ENCODE results near the gene TWNK. TPM values are rescaled to one million over a fixed set of nuclear protein-coding genes. Genes with fewer than 3 reads are reported as not detected.

TWNK gene
- total RNA-seq, result 10 to 100 TPM; 13.6 to 34.2 TPM

DNA sequence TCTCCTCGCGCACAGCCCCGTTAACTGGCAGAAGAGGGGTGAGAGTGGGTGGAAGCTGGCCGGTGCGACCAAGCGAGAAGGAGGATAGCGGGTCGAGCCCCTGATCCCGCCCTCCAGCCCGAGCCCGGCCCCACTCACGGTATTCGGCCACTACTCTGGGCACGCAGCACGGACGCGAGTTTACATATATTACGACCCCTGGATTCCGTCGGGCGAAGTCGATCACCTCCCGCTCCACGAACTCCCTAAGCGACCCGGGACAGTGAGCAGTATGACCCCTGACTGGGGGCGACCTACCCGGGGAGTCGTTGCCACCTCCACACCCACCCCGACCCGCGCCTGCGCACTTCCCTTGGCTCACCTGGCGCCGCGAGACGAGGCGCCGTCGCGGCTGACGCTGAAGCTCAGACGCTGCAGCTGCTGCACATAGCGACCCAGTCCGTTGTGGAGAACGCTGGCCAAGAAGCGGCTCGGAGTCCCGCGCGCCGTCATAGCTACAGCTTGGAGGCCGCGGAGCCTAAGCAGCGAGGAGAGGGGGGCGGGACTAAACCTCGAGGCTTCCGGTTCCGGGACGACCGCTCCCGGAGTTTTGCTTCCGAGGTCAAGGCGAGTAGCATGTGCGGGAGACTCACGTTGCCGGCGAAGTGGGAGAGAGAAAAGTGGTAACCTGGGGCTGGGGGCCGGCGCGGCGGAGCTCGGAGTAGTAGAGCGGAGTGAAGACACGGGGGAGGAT, at the start of gene TWNK, which contains the start of gene MRPL43:
Gene TWNK (plus strand): TSS at position 592 of the 733 bp plus-strand sequence. CDS start 668 bp downstream, outside the sequence.
Gene MRPL43 (minus strand): TSS at position 546 of the 733 bp plus-strand sequence. CDS start 54 bp downstream, at position 492.
- DNase-seq (ENCODE audit: low spot score) (peak; percentile 86), ATAC-seq (peak; percentile 94 to 96)
- peaks cover 19 to 27% of the 10 kb centered on the region in 2 donors for H3K4me1 Mint-ChIP-seq (ENCODE audit: low read depth in 2 of 2)
- peaks cover 19% of the 10 kb centered on the region for H3K36me3 Mint-ChIP-seq
- peak within 1 kb of the TSS; percentile 96 for H3K4me3 Mint-ChIP-seq
- H3K27me3 Mint-ChIP-seq, result no peaks in the 10 kb centered on the region
- H3K27ac Mint-ChIP-seq, result peak within 1 kb of the TSS; percentile 83 to 87
- no peaks in the 10 kb centered on the region for H3K9me3 Mint-ChIP-seq

DNA sequence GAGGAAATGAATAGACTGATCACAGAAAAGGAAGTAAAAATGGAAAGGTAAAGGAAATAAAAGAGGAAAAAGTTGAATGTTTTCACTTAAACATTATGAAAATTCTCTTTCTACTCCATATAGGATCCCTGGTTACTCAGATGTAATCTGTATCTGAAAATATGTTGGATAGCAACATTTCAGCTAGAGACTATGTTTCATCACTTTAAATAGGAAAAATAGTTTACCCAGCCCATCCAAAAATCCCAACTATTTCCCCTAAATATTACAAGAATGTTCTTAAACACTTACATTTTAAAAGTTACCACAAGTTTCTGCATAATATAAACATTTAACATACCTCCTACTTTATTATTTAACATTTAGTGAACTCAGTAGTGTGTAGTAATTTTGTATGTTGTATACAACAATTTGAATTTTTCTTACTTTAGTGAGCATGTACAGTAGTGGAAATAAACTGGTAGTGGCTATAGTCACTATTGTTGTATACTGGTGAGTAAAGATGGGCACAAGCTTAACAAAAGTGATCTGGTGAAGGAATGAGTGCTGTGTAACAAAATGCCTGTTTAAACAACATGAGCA, 47.5 kb upstream of the TWNK start:
- H3K9me3 Mint-ChIP-seq, result no peaks in the 10 kb centered on the region
- no peak overlapping the region for H3K4me3 Mint-ChIP-seq
- ATAC-seq (no peak), DNase-seq (ENCODE audit: low spot score) (no peak)
- no peaks in the 10 kb centered on the region for H3K27me3 Mint-ChIP-seq
- H3K4me1 Mint-ChIP-seq (ENCODE audit: low read depth in 2 of 2), result no peaks in the 10 kb centered on the region
- H3K36me3 Mint-ChIP-seq, result peaks cover 15% of the 10 kb centered on the region
- H3K27ac Mint-ChIP-seq, result no peak overlapping the region

DNA sequence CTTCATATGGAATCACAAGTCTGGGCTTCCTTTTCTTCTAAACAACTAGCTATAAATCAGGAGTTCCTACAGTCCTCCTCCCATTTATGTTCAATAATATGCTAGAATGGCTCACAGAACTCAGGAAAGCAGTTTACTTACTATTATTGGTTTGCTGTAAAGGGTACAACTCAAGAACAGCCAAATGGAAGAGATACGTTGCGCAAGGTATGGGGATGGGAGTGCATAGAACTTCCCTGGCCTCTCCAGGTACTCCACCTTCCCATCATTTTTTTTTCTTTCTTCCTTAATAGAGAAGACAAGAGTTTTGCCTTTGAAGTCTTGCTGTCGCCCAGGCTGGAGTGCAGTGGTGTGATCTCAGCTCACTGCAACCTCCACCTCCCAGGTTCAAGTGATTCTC, 45.1 kb upstream of the TWNK start:
- H3K36me3 Mint-ChIP-seq, result peaks cover 19% of the 10 kb centered on the region

DNA sequence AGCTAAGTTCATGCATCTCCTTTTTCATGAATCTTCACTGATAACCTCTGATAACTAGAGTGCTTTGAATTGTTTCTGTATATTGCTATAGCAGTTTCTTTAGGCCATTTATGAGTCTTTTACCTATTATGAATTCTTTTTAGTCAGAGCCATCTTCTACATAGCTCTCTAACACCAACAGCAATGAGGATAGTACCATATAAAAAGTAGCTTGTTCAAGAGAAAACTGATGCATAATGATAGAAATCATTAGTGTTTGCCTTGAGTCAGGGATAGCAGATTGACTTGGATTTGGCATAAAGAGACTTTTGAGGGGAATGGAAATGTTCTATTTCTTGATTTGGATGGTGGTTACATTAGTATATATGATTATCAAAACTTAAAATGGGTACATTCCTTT, 43.8 kb upstream of the TWNK start:
- H3K9me3 Mint-ChIP-seq, result no peaks in the 10 kb centered on the region
- ATAC-seq, result no peak
- no peaks in the 10 kb centered on the region for H3K27me3 Mint-ChIP-seq
- H3K4me3 Mint-ChIP-seq, result no peak overlapping the region
- no peak for DNase-seq (ENCODE audit: low spot score)
- no peaks in the 10 kb centered on the region for H3K4me1 Mint-ChIP-seq (ENCODE audit: low read depth in 2 of 2)
- peak overlapping the region; percentile 41 to 51 for H3K27ac Mint-ChIP-seq
- H3K36me3 Mint-ChIP-seq, result peaks cover 19% of the 10 kb centered on the region

More for the DNA sequence above, 45.1 kb upstream of the TWNK start:
- Mint-ChIP-seq H3K27me3 (no peaks in the 10 kb centered on the region), H3K4me1 (ENCODE audit: low read depth in 2 of 2) (no peaks in the 10 kb centered on the region), H3K27ac (no peak overlapping the region), H3K4me3 (no peak overlapping the region), H3K9me3 (no peaks in the 10 kb centered on the region)
- DNase-seq (ENCODE audit: low spot score), result no peak
- no peak for ATAC-seq

DNA sequence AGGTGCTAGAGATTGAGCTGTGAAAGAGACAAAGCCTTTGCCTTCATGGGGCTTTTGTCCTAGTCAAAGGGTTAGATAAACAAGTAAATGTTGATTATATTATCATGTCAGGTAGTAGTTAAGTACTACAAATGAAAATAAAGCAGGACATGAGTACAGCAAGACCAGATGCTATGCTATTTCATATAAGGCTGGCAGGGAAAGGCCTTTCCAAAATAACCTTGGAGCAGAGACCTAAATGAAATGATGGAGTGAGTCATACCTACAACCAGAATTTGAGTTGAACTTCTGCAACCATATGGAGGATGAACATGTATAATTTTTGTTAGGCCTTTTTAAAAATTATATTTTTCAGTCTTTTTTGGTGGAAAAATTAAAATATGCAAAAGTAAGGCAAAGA, 41.6 kb upstream of the TWNK start:
- H3K4me3 Mint-ChIP-seq, result no peak overlapping the region
- H3K27ac Mint-ChIP-seq, result no peak overlapping the region
- H3K4me1 Mint-ChIP-seq (ENCODE audit: low read depth in 2 of 2), result no peaks in the 10 kb centered on the region
- ATAC-seq, result no peak
- H3K27me3 Mint-ChIP-seq, result no peaks in the 10 kb centered on the region
- H3K36me3 Mint-ChIP-seq, result peaks cover 13% of the 10 kb centered on the region
- DNase-seq (ENCODE audit: low spot score), result no peak
- H3K9me3 Mint-ChIP-seq, result no peaks in the 10 kb centered on the region

DNA sequence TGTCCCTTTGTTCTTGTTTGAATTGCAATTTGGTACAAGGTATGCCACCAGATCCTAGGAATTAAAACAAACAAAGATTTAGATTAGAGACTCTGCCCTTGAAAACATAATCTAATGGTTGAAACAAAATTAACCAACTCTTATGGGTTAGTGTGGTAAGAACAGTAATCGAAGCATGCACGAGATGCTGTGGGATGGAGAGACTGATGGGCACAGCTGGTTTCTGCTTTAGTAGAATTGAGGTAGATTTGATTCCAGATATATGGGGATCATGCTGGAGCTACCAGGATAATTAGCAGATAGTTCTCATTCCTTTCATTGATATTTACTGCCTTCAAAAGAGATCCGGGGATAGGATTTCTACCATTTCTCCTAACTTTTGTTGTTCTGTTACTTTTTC, 38.4 kb upstream of the TWNK start:
- ATAC-seq, result no peak
- no peak overlapping the region for H3K27ac Mint-ChIP-seq
- DNase-seq (ENCODE audit: low spot score), result no peak
- H3K36me3 Mint-ChIP-seq, result peaks cover 9% of the 10 kb centered on the region
- H3K27me3 Mint-ChIP-seq, result no peaks in the 10 kb centered on the region
- H3K9me3 Mint-ChIP-seq, result no peaks in the 10 kb centered on the region
- no peak overlapping the region for H3K4me3 Mint-ChIP-seq
- H3K4me1 Mint-ChIP-seq (ENCODE audit: low read depth in 2 of 2), result no peaks in the 10 kb centered on the region

DNA sequence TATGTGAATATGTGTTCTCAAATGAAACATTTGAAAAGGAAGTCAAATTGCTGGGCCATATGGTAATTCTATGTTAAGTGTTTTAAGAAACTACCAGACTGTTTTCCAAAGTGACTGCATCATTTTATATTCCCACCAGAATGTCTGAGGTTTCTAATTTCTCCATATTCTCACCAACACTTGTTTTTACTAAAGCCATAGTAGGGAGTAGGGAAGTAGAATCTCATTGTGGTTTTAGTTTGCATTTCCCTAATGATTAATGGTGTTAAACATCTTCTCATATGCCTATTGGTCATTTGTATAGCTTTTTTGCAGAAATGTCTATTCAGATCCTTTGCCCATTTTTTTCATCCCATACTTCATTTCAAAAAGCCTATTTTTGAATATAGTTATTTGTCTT, 27.1 kb upstream of the TWNK start:
- H3K9me3 Mint-ChIP-seq, result no peaks in the 10 kb centered on the region
- H3K27ac Mint-ChIP-seq, result no peak overlapping the region
- DNase-seq (ENCODE audit: low spot score) (no peak), ATAC-seq (no peak)
- no peaks in the 10 kb centered on the region for H3K4me1 Mint-ChIP-seq (ENCODE audit: low read depth in 2 of 2)
- H3K4me3 Mint-ChIP-seq, result no peak overlapping the region
- H3K27me3 Mint-ChIP-seq, result no peaks in the 10 kb centered on the region
- H3K36me3 Mint-ChIP-seq, result peaks cover 19% of the 10 kb centered on the region

DNA sequence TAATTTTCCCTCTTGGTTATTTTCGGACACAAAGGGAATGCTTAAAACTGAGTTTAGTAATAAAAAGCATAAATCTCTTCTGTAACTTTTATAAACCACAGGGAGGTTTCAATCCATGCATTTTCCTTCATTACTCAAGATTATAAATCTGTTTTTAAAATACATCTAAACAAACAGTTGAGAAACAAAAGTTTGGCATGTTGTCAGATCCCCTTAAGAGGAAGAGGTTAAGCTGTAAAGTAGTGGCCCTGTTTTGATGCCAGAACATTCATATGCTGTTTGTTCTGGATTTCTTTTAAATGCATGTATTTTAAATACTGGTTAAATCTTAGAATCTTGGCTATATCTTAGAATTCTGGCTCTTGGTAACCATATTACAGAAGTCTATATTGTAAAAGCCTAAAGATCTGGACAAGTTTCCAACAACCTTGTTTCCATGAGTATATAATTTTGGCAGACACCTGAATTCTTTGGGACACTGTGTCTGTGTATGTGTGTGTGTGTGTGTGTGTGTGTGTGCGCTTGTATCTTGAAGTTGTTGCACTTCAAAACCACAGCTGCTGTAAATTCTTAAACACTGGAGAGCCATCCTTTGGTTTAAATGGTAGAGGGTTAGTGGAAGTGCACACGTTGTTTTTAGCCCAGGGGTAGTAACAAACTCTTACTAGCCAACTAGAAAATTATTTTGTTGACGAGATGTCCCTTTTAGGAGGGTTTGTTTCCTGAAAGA, 24.8 kb upstream of the TWNK start:
- ATAC-seq (no peak), DNase-seq (ENCODE audit: low spot score) (no peak)
- Mint-ChIP-seq H3K4me1 (ENCODE audit: low read depth in 2 of 2) (no peaks in the 10 kb centered on the region), H3K27ac (no peak overlapping the region), H3K36me3 (peaks cover 19% of the 10 kb centered on the region), H3K27me3 (no peaks in the 10 kb centered on the region), H3K9me3 (no peaks in the 10 kb centered on the region), H3K4me3 (no peak overlapping the region)

DNA sequence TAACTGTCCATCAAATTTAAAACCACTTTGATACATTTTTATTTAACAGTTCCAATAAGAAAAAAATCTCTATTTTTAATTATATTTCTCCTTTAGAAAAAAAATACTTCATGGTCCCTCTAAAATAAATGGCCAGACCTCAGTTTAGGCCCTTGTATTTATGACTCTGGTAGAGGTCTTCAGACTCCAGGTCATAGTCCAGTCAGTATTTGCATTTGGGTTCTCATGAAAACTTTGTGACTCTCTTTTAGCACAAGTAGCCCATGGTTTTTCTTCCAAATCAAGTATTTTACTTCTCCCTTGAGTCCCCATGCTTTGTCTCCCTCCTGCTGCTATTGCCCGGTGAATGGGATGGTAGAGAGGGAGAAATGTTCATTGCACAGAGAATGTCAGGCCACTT, 23.5 kb upstream of the TWNK start:
- no peaks in the 10 kb centered on the region for H3K9me3 Mint-ChIP-seq
- H3K36me3 Mint-ChIP-seq, result peaks cover 15% of the 10 kb centered on the region
- ATAC-seq, result no peak

DNA sequence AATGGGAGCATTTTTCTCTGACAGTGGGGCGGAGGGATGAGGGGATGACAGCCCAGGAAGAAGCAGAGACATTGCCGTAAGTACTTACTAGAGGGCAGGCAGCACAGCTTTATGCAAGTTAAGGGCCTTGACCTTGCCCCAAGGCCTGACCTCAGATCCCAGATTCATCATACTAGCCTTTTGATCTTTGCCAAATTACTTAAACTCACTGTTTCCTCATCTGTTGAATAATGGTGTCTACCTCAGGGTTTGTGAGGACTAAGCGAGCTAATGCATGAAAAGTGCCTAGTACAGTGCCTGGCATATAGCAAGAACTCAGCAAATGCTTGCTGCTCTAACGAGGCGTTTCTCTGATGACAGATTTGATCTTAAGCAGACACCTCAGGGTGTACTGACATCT, 21.5 kb upstream of the TWNK start:
- no peaks in the 10 kb centered on the region for H3K9me3 Mint-ChIP-seq
- peak overlapping the region in 1 of 2 donors; percentile 18 for H3K27ac Mint-ChIP-seq
- no peak overlapping the region for H3K4me3 Mint-ChIP-seq
- H3K4me1 Mint-ChIP-seq (ENCODE audit: low read depth in 2 of 2), result peaks cover 7 to 12% of the 10 kb centered on the region in 2 donors
- no peak for DNase-seq (ENCODE audit: low spot score)
- no peaks in the 10 kb centered on the region for H3K36me3 Mint-ChIP-seq
- no peak for ATAC-seq
- H3K27me3 Mint-ChIP-seq, result no peaks in the 10 kb centered on the region

More for the DNA sequence above, 23.5 kb upstream of the TWNK start:
- no peak for DNase-seq (ENCODE audit: low spot score)
- no peaks in the 10 kb centered on the region for H3K27me3 Mint-ChIP-seq
- H3K4me1 Mint-ChIP-seq (ENCODE audit: low read depth in 2 of 2), result peaks cover 6 to 7% of the 10 kb centered on the region in 2 donors
- no peak overlapping the region for H3K27ac Mint-ChIP-seq
- H3K4me3 Mint-ChIP-seq, result no peak overlapping the region

DNA sequence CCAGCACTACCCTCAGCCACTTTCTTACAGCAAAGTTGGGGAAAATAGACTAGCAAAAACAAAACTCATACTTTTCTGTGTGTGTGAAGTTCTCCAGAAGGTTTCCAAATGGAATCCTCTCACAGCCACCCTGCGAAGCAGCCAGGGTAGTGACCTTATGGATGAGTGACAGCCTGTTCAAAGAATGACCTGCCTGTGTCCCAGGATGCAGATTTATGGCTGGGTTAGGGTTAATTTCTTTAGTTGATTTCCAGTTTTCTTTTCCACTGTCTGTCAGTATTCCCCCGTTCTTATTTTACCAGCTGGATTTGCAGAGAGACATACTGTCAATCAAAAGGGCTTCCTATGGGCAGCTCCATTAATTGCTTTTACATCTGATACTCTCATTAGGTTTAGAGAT, 20.5 kb upstream of the TWNK start:
- no peaks in the 10 kb centered on the region for H3K9me3 Mint-ChIP-seq
- ATAC-seq, result no peak

DNA sequence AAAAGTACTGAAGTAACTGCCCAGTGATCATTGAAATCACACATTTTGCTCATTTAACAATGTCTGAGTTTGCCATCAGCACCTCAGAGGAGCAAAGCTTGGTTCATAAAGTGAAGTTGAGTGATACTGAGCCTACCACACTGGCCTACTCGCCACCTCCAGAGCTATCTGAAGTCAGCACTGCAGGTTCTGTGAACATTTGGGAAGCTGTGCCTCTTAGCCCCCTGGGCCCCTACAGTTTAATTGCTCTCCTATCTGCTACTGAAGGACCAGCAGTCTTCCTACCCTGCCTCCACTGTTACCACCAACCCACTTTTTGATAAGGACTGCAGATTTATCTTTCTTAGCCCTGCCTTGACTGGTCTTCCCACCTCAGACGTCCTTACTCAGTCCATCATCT, 20.0 kb upstream of the TWNK start:
- ATAC-seq, result no peak
- no peak for DNase-seq (ENCODE audit: low spot score)
- Mint-ChIP-seq H3K27ac (no peak overlapping the region), H3K9me3 (no peaks in the 10 kb centered on the region), H3K27me3 (no peaks in the 10 kb centered on the region), H3K4me1 (ENCODE audit: low read depth in 2 of 2) (peaks cover 7 to 13% of the 10 kb centered on the region in 2 donors), H3K36me3 (no peaks in the 10 kb centered on the region), H3K4me3 (no peak overlapping the region)

More for the DNA sequence above, 20.5 kb upstream of the TWNK start:
- no peak overlapping the region for H3K4me3 Mint-ChIP-seq
- no peak for DNase-seq (ENCODE audit: low spot score)
- no peak overlapping the region for H3K27ac Mint-ChIP-seq
- no peaks in the 10 kb centered on the region for H3K27me3 Mint-ChIP-seq
- H3K4me1 Mint-ChIP-seq (ENCODE audit: low read depth in 2 of 2), result peaks cover 7 to 13% of the 10 kb centered on the region in 2 donors
- no peaks in the 10 kb centered on the region for H3K36me3 Mint-ChIP-seq

DNA sequence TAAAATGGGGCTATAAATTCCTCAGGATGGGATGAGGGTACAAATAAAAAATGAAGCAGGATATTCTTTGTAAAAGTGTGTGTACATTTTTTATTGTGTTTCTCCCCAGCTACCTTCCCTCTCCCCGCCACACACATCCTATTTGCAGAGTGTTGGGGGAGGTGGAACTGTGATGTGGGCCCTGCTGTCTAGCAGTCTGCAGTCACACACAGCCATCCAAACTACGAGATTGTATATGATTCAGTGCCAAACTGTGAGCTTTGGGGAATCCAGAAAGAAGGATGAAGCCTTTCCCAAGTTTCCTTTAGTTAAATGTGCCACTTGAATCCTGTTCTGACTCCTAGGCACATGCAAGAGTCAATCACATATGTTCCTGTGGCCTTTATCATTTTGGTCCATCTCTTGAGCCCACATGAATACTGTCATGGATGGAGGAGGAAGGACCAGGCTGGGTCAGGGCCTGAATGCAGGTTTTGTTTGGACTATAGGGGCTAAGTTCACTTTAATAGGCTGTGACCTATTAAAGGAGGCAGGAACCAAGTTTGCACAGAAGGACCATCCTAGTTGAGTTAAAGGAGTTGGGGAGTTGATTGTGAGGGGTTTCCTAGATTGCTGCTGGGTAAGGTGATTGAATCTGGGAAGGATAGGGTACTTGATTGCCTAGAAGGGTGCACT, 19.1 kb upstream of the TWNK start:
- Mint-ChIP-seq H3K4me3 (peak overlapping the region; percentile 49), H3K27me3 (no peaks in the 10 kb centered on the region), H3K27ac (peak overlapping the region in 1 of 2 donors; percentile 9), H3K4me1 (ENCODE audit: low read depth in 2 of 2) (peaks cover 7 to 13% of the 10 kb centered on the region in 2 donors), H3K36me3 (no peaks in the 10 kb centered on the region), H3K9me3 (no peaks in the 10 kb centered on the region)
- ATAC-seq (no peak), DNase-seq (ENCODE audit: low spot score) (no peak)

Measured in natural killer cell treated with Interleukin-12 subunit alpha and Interleukin-12 subunit beta and Interleukin-15 and Interleukin-18, amount 100 ng/mL, for 72 hours (primary cell).